GM13977 (cell line): Measurements from ENCODE around the gene H2BK1.

Experiments used
- DNase-seq: peaks from one replicate; pipeline ENCODE4 v3.0.0; 2012; ENCODE audit warnings: low spot score
- in situ Hi-C: fragments of 300-500 bp; cut with MboI; formaldehyde crosslinking; loops from one replicate; pipeline ENCODE4 v1.12.0; 2022; ENCODE audit warnings: low sequenced_read_pairs, low pct_unique_long_range_greater_than_20kb, mixed read lengths, inconsistent platforms; ENCODE audit not compliant: unreplicated experiment
- TF ChIP-seq, protein P1 (sequence below): IDR thresholded peaks from 2 replicates; pipeline ENCODE4 v1.5.1; 2012; ENCODE audit warnings: mild to moderate bottlenecking, control low read depth; ENCODE audit not compliant: insufficient read depth; ENCODE audit errors: extremely low read depth, missing control alignments

H2BK1 gene

DNA sequence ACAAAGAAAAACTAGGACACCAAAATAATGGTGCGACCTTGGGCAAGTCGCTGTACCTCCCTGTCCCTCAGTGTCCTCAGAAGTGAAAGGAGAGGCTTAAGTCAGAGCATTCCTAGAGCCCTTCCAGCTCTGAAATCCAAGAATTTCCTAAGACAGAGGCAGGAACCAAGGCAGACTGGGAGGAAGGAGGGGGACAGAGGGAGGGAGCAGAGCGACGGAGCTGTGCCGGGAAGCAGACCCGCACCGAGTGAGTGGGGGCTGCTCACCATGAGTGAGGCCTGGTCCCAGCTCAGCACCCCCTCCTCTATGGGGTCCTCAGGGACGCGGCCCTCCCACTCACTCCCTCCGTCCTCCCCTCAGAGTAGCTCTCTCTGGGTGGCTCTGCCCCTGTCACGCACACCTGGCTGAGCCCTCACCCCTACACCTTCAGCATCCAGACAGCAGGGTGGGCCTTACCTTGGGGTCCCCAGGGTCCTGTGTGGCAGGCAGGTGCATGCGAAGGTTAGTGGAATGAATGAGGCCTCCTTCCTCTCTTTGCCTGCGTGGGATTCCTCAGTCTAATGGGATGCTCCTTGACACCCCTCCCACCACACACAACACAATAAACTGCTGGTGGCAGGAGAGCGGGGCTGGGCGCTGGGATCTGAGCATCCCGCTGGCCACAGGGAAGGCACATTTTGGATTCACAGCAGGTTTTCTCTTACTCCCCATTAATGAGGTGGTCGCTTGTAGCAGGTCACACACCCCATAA lies 42.8 kb upstream of the H2BK1 start:
- DNase-seq, result no peak
- TF ChIP-seq, protein P1, sequence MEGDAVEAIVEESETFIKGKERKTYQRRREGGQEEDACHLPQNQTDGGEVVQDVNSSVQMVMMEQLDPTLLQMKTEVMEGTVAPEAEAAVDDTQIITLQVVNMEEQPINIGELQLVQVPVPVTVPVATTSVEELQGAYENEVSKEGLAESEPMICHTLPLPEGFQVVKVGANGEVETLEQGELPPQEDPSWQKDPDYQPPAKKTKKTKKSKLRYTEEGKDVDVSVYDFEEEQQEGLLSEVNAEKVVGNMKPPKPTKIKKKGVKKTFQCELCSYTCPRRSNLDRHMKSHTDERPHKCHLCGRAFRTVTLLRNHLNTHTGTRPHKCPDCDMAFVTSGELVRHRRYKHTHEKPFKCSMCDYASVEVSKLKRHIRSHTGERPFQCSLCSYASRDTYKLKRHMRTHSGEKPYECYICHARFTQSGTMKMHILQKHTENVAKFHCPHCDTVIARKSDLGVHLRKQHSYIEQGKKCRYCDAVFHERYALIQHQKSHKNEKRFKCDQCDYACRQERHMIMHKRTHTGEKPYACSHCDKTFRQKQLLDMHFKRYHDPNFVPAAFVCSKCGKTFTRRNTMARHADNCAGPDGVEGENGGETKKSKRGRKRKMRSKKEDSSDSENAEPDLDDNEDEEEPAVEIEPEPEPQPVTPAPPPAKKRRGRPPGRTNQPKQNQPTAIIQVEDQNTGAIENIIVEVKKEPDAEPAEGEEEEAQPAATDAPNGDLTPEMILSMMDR, result no peak
- in situ Hi-C loops, result no loop called here

DNA sequence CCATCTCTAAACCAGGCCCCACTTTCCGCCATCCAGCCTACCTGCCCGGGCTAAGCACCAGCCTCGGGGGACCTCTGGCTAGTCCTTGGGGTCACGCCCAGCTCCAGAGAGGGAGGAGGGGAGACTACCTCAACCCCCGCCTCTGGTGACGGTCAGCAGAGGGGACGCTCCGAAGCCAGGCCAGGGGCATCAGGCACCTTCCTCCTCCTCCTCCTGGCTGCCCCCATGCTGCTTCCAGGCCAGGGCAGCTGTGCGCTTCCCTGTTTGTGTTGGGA lies 42.2 kb upstream of the H2BK1 start:
- no peak for DNase-seq
- in situ Hi-C loops, result no loop called here
- TF ChIP-seq, protein P1, result no peak

DNA sequence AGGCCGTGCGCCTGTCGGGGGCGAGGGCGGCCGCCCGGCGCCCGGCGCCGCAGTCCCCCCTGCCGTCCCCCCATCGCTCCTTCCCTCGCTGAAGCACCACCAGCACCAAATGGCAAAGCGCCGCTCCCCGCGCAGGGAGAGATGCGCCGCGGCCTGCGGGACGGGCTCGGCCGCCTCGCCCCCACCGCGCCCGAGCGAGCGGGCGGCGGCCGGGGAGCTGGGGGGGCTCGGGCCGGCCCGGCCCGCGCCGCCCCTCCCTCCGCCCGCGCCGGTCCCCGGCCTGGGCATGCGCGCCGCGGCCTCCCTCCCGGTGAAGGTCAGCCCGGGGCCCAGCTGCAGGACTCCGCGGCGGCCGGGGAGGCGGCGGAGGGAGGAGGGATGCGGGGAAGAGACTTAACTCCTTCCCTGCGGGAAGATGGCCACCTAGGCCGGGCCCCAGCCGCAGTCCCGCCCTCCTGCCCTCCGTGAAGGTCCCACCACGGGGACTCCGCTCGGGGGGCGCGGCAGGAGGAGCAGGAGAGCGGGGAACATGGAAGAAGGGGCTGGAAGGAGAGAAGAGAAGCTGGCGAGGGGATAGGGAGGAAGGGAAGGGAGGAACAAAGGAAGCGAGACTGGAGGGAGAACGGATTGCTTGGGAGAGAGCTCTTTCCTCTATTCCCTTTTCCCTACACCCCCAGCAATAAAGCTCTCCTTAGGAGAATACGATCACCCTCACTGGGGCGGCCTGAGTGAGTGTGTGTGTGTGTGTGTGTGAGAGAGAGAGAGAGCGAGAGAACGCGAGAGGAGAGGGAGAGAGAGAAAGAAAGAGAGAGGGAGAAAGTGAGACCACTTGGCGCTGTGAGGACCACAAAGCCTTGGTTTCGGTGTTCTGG lies 41.6 kb upstream of the H2BK1 start:
- in situ Hi-C loops, result no loop called here
- no peak for DNase-seq
- TF ChIP-seq, protein P1, result no peak

DNA sequence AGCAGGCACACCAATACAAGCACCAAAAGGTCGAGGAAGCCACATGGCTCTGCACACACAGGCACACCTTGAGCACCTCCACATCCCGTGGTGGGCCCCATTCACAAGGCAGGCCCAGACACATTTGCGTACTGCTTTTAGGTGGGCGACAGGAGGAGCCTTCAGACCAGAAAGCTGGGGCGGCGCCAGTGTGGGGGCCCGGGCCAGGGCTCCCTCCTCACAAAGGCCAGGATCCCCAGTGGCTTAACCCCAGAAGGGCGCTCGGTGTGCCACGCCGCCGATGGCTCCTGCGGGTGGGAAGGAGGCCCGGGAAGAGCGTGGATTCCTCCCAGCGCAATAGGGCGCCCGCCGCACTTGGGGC lies 41.0 kb upstream of the H2BK1 start:
- DNase-seq, result no peak
- in situ Hi-C loops, result no loop called here
- TF ChIP-seq, protein P1, result no peak

DNA sequence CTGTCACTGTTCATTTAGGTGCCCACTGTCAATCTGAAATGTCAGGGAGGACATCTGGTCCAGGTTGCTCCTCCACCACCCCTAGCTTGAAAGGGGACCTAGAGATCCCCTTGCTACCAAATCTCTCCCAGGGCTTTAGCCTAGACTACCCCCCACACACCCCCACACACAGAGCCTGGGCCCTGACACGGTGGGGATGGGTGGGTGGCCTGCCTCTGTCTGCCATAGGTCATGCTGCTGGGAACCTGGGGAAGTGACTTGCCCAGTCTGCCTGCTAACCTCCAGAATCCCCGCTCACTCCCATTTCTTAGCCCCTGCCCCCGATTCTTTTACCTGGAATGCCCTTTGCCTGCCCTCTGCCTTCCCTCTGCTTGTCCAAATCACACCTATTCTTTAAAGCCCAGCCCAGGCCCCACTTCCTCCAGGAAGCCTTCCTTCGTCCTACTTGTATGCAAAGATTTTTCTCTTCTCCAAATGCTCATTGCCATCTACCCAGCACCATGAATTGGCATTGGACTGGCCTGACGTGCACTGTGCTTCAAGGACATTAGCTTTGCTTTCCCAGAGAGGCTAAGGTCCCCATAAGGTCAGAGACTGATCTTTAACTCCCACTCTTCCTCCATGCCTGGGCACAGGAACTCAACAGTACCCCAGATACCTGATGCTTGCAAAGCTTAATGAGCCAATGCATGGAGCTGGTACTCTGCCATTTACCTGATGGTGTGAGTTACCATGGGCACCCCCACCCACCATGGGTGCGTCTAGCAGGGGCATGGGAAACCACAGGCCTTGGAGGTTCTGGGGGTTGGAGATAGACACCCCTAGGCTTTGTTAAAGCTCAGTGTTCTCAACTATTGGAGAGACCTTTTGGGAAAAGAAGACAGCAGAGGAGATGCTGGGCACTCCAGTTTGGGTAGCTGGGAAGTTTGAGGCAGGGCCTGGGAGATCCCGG lies 40.2 kb upstream of the H2BK1 start:
- in situ Hi-C loops, result no loop called here
- no peak for DNase-seq
- TF ChIP-seq, protein P1, result no peak

DNA sequence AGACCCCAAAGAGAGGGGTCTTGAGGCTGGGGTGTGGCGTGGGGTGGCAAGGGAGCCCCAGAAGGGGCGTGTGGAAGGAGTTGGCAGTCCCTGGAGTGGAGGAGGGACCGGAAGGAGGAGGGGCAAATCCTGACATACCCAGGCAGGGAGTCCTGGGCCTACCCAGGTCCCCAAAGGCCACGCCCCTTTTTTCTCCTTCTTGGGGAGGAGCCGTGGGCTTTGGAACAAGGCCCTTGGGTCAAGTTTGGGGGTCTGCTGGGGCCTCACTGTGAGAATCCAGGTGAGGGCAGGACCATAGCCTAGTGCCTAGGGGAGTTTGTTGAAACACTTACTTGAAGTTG lies 39.4 kb upstream of the H2BK1 start:
- no peak for DNase-seq
- TF ChIP-seq, protein P1, result no peak
- in situ Hi-C loops, result no loop called here
